Neural cell (in vitro differentiated cells): ENCODE results near the gene FAM32A.

Experiments used
- EZH2 ChIP-seq: fragments of 200-600, 300-800 bp; shearing (Covaris generic), sonication (generic); IDR thresholded peaks from 2 replicates; pipeline ENCODE4 v1.6.1; 2014; ENCODE audit warnings: antibody characterized with exemption, low read length, borderline replicate concordance, mild to moderate bottlenecking; ENCODE audit not compliant: insufficient read depth, poor library complexity, severe bottlenecking
- POLR2AphosphoS5 ChIP-seq: IDR thresholded peaks from 2 replicates; pipeline ENCODE4 v1.6.1; 2012
- REST ChIP-seq: IDR thresholded peaks from 2 replicates; pipeline ENCODE4 v1.6.1; 2012; ENCODE audit warnings: borderline replicate concordance
- SMC3 ChIP-seq: fragments of 450-650 bp; conservative IDR thresholded peaks from 2 replicates; pipeline ENCODE4 v1.6.1; 2014; ENCODE audit warnings: antibody characterized with exemption, mild to moderate bottlenecking, moderate library complexity; ENCODE audit not compliant: poor library complexity
- TAF1 ChIP-seq: IDR thresholded peaks from 2 replicates; pipeline ENCODE4 v1.6.1; 2012; ENCODE audit warnings: low read depth
- TF ChIP-seq, protein P1 (sequence below): fragments of 450-650 bp; IDR thresholded peaks from 2 replicates; pipeline ENCODE4 v1.5.1; 2014; ENCODE audit warnings: antibody characterized with exemption, mild to moderate bottlenecking, moderate library complexity; ENCODE audit not compliant: poor library complexity, severe bottlenecking

GRCh38 chr19:16148443-16149229 is 36.6 kb upstream of the FAM32A start:
- TF ChIP-seq, protein P1, sequence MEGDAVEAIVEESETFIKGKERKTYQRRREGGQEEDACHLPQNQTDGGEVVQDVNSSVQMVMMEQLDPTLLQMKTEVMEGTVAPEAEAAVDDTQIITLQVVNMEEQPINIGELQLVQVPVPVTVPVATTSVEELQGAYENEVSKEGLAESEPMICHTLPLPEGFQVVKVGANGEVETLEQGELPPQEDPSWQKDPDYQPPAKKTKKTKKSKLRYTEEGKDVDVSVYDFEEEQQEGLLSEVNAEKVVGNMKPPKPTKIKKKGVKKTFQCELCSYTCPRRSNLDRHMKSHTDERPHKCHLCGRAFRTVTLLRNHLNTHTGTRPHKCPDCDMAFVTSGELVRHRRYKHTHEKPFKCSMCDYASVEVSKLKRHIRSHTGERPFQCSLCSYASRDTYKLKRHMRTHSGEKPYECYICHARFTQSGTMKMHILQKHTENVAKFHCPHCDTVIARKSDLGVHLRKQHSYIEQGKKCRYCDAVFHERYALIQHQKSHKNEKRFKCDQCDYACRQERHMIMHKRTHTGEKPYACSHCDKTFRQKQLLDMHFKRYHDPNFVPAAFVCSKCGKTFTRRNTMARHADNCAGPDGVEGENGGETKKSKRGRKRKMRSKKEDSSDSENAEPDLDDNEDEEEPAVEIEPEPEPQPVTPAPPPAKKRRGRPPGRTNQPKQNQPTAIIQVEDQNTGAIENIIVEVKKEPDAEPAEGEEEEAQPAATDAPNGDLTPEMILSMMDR, result no peak
- TF ChIP-seq POLR2AphosphoS5 (no peak), EZH2 (no peak), REST (no peak), TAF1 (no peak), SMC3 (no peak)
